ENCODE data around the gene KCTD16.

Gene KCTD16

GRCh38 chr5:144438237-144438636 is 267.6 kb downstream of the KCTD16 start (continued):
- TF ChIP-seq ZNF138 (tag by site-specific recombination; IDR thresholded peaks at IDR 0.05; ENCODE audit: borderline replicate concordance) (no peak), ZNF837 (tag by site-specific recombination; IDR thresholded peaks at IDR 0.05) (no peak), ZNF555 (tag by site-specific recombination; conservative IDR thresholded peaks at IDR 0.05) (no peak), SCRT1 (tag by site-specific recombination; IDR thresholded peaks at IDR 0.05; ENCODE audit: borderline replicate concordance) (no peak), ZBTB8A (tag by site-specific recombination; IDR thresholded peaks at IDR 0.05) (no peak)

- TF ChIP-seq PATZ1 (tag by site-specific recombination; IDR thresholded peaks at IDR 0.05): no peak
- no peak for TF ChIP-seq ZNF26 (tag by site-specific recombination; IDR thresholded peaks at IDR 0.05)
- no peak for TF ChIP-seq ZNF621 (tag by site-specific recombination; IDR thresholded peaks at IDR 0.05)
- no peak for TF ChIP-seq ZNF521 (tag by site-specific recombination; IDR thresholded peaks at IDR 0.05)
- no peak for TF ChIP-seq ZNF76 (tag by site-specific recombination; IDR thresholded peaks at IDR 0.05; ENCODE audit: borderline replicate concordance, low read depth)
- TF ChIP-seq ZNF600 (tag by site-specific recombination; IDR thresholded peaks at IDR 0.05): no peak
- TF ChIP-seq ZSCAN30 (tag by site-specific recombination; IDR thresholded peaks at IDR 0.05): no peak
- TF ChIP-seq ZNF513 (tag by site-specific recombination; IDR thresholded peaks at IDR 0.05): no peak
- TF ChIP-seq ZNF530 (tag by site-specific recombination; IDR thresholded peaks at IDR 0.05; ENCODE audit: low read depth): no peak
- TF ChIP-seq ZEB2 (tag by site-specific recombination; IDR thresholded peaks at IDR 0.05): no peak
- no peak for TF ChIP-seq ZBTB11 (tag by site-specific recombination; conservative IDR thresholded peaks at IDR 0.05; ENCODE audit: low read depth)
- no peak for TF ChIP-seq ZNF426 (tag by site-specific recombination; IDR thresholded peaks at IDR 0.05)
- TF ChIP-seq IKZF3 (tag by site-specific recombination; IDR thresholded peaks at IDR 0.05): no peak
- TF ChIP-seq ZNF610 (tag by site-specific recombination; IDR thresholded peaks at IDR 0.05; ENCODE audit: borderline replicate concordance): no peak
- H3K4me3 ChIP-seq (ENCODE audit: low read depth, low read length): no peak overlapping the region
- no peaks in the 10 kb centered on the region for H3K4me1 ChIP-seq (ENCODE audit: control insufficient read depth, insufficient read depth, low read length)
- no peaks in the 10 kb centered on the region for H3K36me3 ChIP-seq (ENCODE audit: control insufficient read depth in 2 of 2, insufficient read depth in 1 of 2, low read length in 2 of 2)
- ChIA-PET CTCF (no interaction called here), POLR2A (no interaction called here)
- H3K9me3 ChIP-seq (ENCODE audit: control insufficient read depth, insufficient read depth, low read depth, low read length): no peaks in the 10 kb centered on the region
- no peak overlapping the region for H3K27ac ChIP-seq (ENCODE audit: extremely low read depth, low read depth, low read length)
These were observed 277.8 kb downstream of the KCTD16 start for GRCh38 chr5:144448457-144448856.
